Thoracic aorta (tissue), 2 donors: ENCODE measurements around the gene RNF145. TPM values are rescaled to one million over a fixed set of nuclear protein-coding genes. Genes with fewer than 3 reads are reported as not detected.
A peak's percentile ranks its signal among the peaks of the same experiment; 100 is the strongest.

Source experiments
- ATAC-seq: fragments of 150-250 bp; one replicate; pipeline ENCODE4 v1.8.0; 2017; ENCODE audit warnings: low read depth; ENCODE audit not compliant: insufficient number of reproducible peaks, low FRiP score
- DNase-seq: peaks from one replicate; pipeline ENCODE4 v3.0.0-alpha.2; 2020; ENCODE audit warnings: low spot score
- H3K27ac ChIP-seq, 2 donors: fragments of 200-600 bp; sonication (generic); 1 replicate in 1 of 2; 2 replicates in 1 of 2; pipeline ENCODE4 v1.5.1; 2016; ENCODE audit warnings: mild to moderate bottlenecking in 2 of 2, moderate library complexity in 2 of 2
- H3K27me3 ChIP-seq: fragments of 200-600 bp; sonication (generic); replicated peaks from 2 replicates; pipeline ENCODE4 v1.6.0; 2016; ENCODE audit warnings: mild to moderate bottlenecking; ENCODE audit not compliant: insufficient read depth
- H3K36me3 ChIP-seq: fragments of 200-600 bp; sonication (generic); one replicate; pipeline ENCODE4 v1.5.1; 2016
- H3K4me1 ChIP-seq, 2 donors: fragments of 200-600 bp; sonication (generic); 1 replicate in 1 of 2; 2 replicates in 1 of 2; pipeline versions ENCODE4 v1.5.1 to v1.6.0; 2016; ENCODE audit warnings: low read depth in 2 of 2, mild to moderate bottlenecking in 1 of 2; ENCODE audit not compliant: control insufficient read depth in 1 of 2
- H3K4me3 ChIP-seq: fragments of 200-600 bp; sonication (generic); 2 replicates; pipeline ENCODE4 v1.5.1; 2016; ENCODE audit warnings: mild to moderate bottlenecking
- H3K9me3 ChIP-seq: fragments of 200-600 bp; sonication (generic); 2 replicates; pipeline ENCODE4 v1.5.1; 2016
- CTCF ChIP-seq: fragments of 200-600 bp; sonication (generic); IDR thresholded peaks from one replicate; pipeline ENCODE4 v1.5.1; 2019; ENCODE audit warnings: antibody characterized with exemption
- total RNA-seq, 2 donors: library from RNA; depleted of rRNA; stranded (reverse); fragments of >200 nt; gene quantifications; one replicate each; pipeline versions ENCODE4 v1.1.0 to v1.2.3, GENCODE V29; 2016

Gene RNF145
- total RNA-seq, 2 donors from 2014 or later = 38.3 to 46.1 TPM

- no peaks in the 10 kb centered on the region for H3K4me1 ChIP-seq
- peak; percentile 82 for TF ChIP-seq CTCF
- no peak for ATAC-seq
- H3K27ac ChIP-seq = no peak overlapping the region
- no peaks in the 10 kb centered on the region for H3K9me3 ChIP-seq
- H3K4me3 ChIP-seq = no peak overlapping the region
- no peak for DNase-seq
- no peaks in the 10 kb centered on the region for H3K27me3 ChIP-seq
- peaks cover 10% of the 10 kb centered on the region for H3K36me3 ChIP-seq
Observed at GRCh38 chr5:159156426-159157238, 52.7 kb downstream of the RNF145 start.

GRCh38 chr5:159155960-159156359 is 53.4 kb downstream of the RNF145 start:
- no peak for TF ChIP-seq CTCF
- DNase-seq (no peak), ATAC-seq (no peak)
- H3K27ac ChIP-seq = no peak overlapping the region
- no peaks in the 10 kb centered on the region for H3K4me1 ChIP-seq
- H3K4me3 ChIP-seq = no peak overlapping the region
- no peaks in the 10 kb centered on the region for H3K9me3 ChIP-seq
- no peaks in the 10 kb centered on the region for H3K27me3 ChIP-seq
- peaks cover 7% of the 10 kb centered on the region for H3K36me3 ChIP-seq

- no peak for DNase-seq
- H3K4me3 ChIP-seq = no peak overlapping the region
- TF ChIP-seq CTCF = no peak
- H3K27me3 ChIP-seq = no peaks in the 10 kb centered on the region
- H3K36me3 ChIP-seq = no peaks in the 10 kb centered on the region
- ATAC-seq = no peak
- H3K27ac ChIP-seq = no peak overlapping the region
- no peaks in the 10 kb centered on the region for H3K4me1 ChIP-seq
- H3K9me3 ChIP-seq = no peaks in the 10 kb centered on the region
Observed at GRCh38 chr5:159152876-159153275, 56.5 kb downstream of the RNF145 start.

GRCh38 chr5:159149085-159149484 is 60.3 kb downstream of the RNF145 start:
- Histone ChIP-seq H3K9me3 (no peaks in the 10 kb centered on the region), H3K4me3 (no peak overlapping the region), H3K27ac (no peak overlapping the region), H3K27me3 (peaks cover under 1% of the 10 kb centered on the region), H3K4me1 (no peaks in the 10 kb centered on the region), H3K36me3 (no peaks in the 10 kb centered on the region)
- DNase-seq = no peak
- ATAC-seq = no peak
- TF ChIP-seq CTCF = no peak

- no peaks in the 10 kb centered on the region for H3K4me1 ChIP-seq
- no peak overlapping the region for H3K27ac ChIP-seq
- peaks cover 4% of the 10 kb centered on the region for H3K27me3 ChIP-seq
- H3K36me3 ChIP-seq = no peaks in the 10 kb centered on the region
- no peak for TF ChIP-seq CTCF
- ATAC-seq (no peak), DNase-seq (no peak)
- H3K4me3 ChIP-seq = no peak overlapping the region
- no peaks in the 10 kb centered on the region for H3K9me3 ChIP-seq
Observed at GRCh38 chr5:159147976-159148375, 61.4 kb downstream of the RNF145 start.
